HUDEP-2 (cell line): ENCODE data around the gene MRPS22.

Experiments used
- DNase-seq, 76 experiments: peaks; one replicate each; lab custom pipeline; 2025; ENCODE audit not compliant: unreplicated experiment in 76 of 76; lab: John Stamatoyannopoulos, UW

Gene MRPS22

GRCh38 chr3:139343895-139344856, at the start of gene MRPS22:
TSS of gene MRPS22 (plus strand) at chr3:139344020. CDS start at chr3:139344027, 7 bp downstream.
- DNase-seq: peak in 75 of 76 experiments; percentile 14 to 83 (median 67)

- no peak for DNase-seq
Observed at GRCh38 chr3:139295040-139295439, 48.8 kb upstream of the MRPS22 start.

GRCh38 chr3:139296141-139296718, 47.6 kb upstream of the MRPS22 start:
- DNase-seq: no peak

- DNase-seq: no peak
Observed at GRCh38 chr3:139297588-139298311, 46.1 kb upstream of the MRPS22 start.

GRCh38 chr3:139299261-139300132, 44.3 kb upstream of the MRPS22 start:
- DNase-seq: peak in 8 of 76 experiments; percentile 12 to 62 (median 28)

DNA sequence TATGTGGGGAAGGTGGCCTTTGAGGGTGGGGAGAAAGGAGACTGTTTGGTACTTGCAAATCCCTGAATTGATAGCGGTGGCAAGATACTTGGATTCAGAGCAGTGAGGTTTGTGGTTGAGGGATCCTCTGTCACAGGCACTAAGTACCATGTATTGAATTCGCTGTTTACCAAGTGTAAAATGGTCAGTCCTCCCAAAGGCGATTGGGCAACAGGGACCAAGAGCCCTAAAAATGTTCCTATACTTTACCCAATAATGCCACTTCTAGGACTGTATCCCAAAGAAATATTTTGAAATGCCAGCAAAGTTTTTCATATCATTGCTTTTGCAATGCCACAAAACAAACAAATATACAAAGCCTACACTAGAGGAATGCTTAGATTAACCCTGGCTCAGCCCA, 43.4 kb upstream of the MRPS22 start:
- DNase-seq: no peak

GRCh38 chr3:139301183-139301582, 42.6 kb upstream of the MRPS22 start:
- no peak for DNase-seq

GRCh38 chr3:139301654-139302053, 42.2 kb upstream of the MRPS22 start:
- DNase-seq: no peak

DNA sequence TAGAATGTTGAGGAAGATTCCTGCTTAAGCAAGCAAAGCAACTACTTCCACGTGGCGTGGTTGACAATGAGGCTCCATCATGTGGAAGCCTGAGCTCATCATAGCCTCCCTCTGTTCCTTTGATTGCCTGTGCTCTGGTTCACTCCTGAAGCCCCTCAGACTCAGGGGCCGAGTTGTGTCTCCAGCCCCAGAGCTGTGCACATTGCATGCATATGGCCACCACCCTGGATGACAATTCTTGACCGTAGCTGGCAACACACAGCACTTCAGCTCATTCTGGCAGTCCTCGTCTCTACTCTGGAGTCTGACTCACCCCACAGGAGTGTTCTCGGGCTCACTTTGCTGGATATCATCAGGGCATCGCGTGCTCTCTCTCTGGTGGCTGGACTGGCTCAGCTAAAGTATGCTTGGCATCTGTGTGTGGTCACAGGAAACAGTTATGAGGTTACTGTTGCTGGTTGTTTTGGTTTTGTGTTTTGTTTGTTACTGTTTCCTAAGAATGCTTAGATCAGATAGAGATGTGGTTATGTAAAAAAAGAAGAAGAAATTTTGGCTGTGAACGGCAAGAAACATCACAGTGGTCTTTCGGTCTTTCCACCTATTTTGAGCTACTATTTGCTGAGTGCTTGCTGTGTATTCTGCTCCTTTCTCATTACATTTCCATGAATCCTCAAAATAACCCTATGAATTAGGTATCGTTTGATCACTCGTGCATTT, 41.6 kb upstream of the MRPS22 start:
- peak in 6 of 76 experiments; percentile 4 to 40 (median 20) for DNase-seq

- no peak for DNase-seq
Observed at GRCh38 chr3:139302801-139303113, 41.1 kb upstream of the MRPS22 start.

- no peak for DNase-seq
Observed at GRCh38 chr3:139303216-139303615, 40.6 kb upstream of the MRPS22 start.

DNA sequence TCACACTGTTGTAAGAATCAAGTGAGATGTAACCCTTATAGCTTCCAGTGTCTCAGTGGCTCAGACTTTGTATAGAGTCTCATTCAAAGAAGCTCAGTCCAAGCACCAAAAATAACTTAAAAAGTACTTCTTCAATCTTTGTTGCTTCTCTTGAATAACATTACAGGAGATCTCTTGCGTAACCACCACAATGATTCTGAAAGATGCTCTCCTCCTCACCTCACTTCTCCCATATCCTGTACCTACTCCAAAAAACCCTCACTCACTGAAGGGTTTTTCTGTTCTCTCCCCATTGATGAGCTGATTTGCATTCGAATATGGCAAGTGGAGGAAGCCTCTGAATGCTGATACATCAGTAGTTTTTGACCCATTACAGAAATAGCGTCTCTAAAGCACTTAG, 39.4 kb upstream of the MRPS22 start:
- no peak for DNase-seq

GRCh38 chr3:139306078-139306477, 37.7 kb upstream of the MRPS22 start:
- no peak for DNase-seq

DNA sequence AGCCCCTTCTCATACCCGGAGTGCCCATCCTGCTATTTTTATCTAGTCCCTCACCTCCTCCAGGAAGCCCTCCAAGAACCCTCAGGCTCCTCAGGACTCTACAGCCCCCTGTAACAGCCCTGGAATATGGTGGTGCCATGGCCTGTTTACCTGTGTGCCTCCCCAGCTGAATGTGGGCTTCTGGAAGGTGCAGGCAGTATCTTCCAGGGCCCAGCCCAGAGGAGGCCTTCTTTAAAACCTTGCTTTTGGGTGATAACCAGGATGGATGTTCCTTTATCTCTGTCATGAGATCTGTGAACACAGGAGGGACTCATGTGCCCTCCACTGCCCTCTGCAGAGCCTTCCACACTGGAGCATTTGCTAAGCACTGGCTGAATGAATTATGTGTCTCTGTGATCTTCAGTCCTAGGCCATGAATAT, 36.7 kb upstream of the MRPS22 start:
- DNase-seq: peak in 1 of 76 experiments; percentile 7

DNA sequence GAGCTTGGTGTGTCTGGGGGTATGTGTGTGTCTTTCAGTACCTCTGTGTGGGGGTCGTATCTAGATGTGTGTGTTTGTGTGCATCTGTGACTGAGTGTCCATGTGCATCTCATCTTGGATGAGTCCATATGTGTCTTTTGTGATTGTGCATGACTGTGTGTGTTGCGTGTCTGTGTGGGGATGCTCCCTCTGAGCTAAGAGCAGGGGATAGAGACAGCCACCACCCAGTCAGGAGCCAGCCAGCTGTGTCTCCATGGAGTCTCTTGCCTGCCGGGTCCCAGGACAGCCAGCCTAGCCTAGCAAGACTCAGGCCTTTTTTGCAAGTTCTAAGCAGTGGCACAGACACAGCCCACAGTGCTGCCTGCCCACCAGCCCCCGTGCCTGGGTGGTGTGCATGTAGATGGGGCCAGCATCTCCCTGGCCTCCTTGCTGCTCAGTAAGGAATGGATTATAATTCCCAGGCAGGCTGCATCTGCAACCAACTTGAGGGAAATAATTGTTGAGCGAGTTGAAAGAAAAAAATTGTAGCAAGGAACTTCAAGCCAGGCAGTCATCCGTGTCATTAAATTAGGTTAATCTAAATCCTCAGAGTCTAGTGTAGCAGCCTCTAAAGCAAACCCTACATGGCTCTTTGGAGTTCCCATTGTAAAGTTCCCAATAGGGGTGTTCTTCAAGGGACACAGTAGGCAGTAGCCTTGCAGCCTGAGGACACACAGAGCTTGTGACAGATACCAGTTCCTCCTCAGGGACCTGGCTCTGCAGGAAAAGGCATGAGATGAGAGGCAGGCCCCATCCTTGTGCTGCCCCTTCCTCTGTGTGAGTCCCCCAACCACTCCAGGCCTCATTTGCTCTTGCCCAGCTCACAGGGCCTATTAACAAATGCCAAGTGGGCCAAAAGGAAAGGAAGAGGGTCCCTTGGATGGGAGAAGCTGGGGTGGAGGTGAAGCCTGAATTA, 35.9 kb upstream of the MRPS22 start:
- DNase-seq: no peak

DNA sequence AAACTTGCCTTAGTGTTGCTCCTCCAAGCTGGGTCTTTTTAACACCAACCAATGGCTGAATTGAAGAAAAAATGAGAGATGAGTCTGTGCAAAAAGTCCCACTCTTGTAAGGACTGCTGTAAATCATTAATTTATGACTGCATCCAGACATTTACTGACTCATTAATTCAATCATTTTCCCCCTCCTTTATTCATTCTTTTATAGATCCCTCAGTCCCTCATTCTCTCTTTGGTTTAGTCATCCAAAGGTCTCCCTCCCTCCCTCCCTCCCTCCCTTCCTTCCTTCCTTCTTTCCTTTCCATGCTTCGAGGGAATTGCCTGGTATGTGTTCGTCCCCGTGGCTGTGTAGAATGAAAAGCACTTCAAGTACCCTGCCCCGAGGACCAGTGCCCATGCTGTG, 35.3 kb upstream of the MRPS22 start:
- no peak for DNase-seq

GRCh38 chr3:139309061-139309591, 34.7 kb upstream of the MRPS22 start:
- no peak for DNase-seq

DNA sequence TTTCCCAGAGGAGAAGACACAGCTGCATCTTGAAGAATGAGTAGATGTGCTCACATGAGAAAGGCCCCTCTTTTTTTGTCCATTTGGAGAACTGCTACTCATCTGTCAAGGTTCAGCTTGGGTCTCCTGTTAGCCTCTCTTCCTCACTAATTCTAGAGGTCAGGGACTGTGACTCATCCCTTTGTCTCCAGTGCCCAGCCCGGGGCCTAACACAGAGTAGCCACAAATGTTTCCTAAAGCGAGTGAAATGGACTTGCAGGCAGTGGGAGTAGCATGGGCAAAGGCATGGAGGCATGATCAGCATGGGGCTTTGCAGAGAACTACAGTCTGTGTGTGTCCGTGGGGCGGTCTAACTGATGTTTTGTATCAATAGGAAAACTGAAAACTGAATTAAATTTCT, 33.9 kb upstream of the MRPS22 start:
- DNase-seq: no peak
